Measurements from ENCODE around the gene TUBB. TPM values are rescaled to one million over a fixed set of nuclear protein-coding genes. Genes with fewer than 3 reads are reported as not detected.

The TUBB gene
- total and polyA plus RNA-seq, 9 of the 15 experiments (the other 6 are each of a cell fraction or from before 2014, with no cell fraction given) = 971 to 2,870 (median 1,478) TPM

- TF ChIP-seq ZNF764 (CRISPR knock-in tag; IDR thresholded peaks at IDR 0.05; ENCODE audit: low read depth) (no peak), JUND (IDR thresholded peaks at IDR 0.05; ENCODE audit: borderline replicate concordance, low read depth, low read length) (peak; percentile 99), JUND (tag; IDR thresholded peaks at IDR 0.05; ENCODE audit: borderline replicate concordance, low read depth, low read length) (peak; percentile 98), DEAF1 (CRISPR knock-in tag; IDR thresholded peaks at IDR 0.05) (no peak), ZBTB26 (CRISPR knock-in tag; IDR thresholded peaks at IDR 0.05) (no peak), GTF3C2 (IDR thresholded peaks at IDR 0.05; ENCODE audit: borderline replicate concordance, extremely low read depth, insufficient read length) (no peak), CBFA2T3 (IDR thresholded peaks at IDR 0.05) (peak; percentile 47), MITF (IDR thresholded peaks at IDR 0.05) (peak; percentile 99), MNT (conservative IDR thresholded peaks at IDR 0.05) (peak in 1 of 2 experiments; percentile 64; a peak in 1 of 4 replicates), ZBTB12 (CRISPR knock-in tag; IDR thresholded peaks at IDR 0.05) (no peak), NRF1 (conservative IDR thresholded peaks at IDR 0.05 in 1 of 2, IDR thresholded peaks at IDR 0.05 in 1 of 2) (peak; percentile 33 to 50; a peak in 3 of 4 replicates), PHF8 (IDR thresholded peaks at IDR 0.05; ENCODE audit: borderline replicate concordance, low read length) (no peak; the same call in 1 of the 2 replicates), SAFB (IDR thresholded peaks at IDR 0.05; ENCODE audit: borderline replicate concordance, low read depth, low read length) (no peak), TAF7 (tag; IDR thresholded peaks at IDR 0.05) (peak; percentile 67), SAFB2 (IDR thresholded peaks at IDR 0.05; ENCODE audit: borderline replicate concordance, low read depth, low read length, severe bottlenecking) (no peak), SRSF3 (IDR thresholded peaks at IDR 0.05; ENCODE audit: insufficient read depth, low read length) (no peak)
Observed at GRCh38 chr6:30769088-30769852, 49.1 kb downstream of the TUBB start (continued).

Measured in K562 (cell line).